AG10803 (cell line): ENCODE results near the gene TTF2.

Experiments
- DNase-seq: peaks from one replicate; pipeline ENCODE4 v3.0.0; 2010; ENCODE audit warnings: low read depth
- H3K4me3 ChIP-seq: 2 replicates; pipeline ENCODE4 v1.5.1; 2011; ENCODE audit warnings: mild to moderate bottlenecking, low read length, control low read depth
- TF ChIP-seq, protein P1 (sequence below): conservative IDR thresholded peaks from 2 replicates; pipeline ENCODE4 v1.5.1; 2011; ENCODE audit warnings: mild to moderate bottlenecking, low read length, control low read depth, inconsistent platforms

TTF2 gene

DNA sequence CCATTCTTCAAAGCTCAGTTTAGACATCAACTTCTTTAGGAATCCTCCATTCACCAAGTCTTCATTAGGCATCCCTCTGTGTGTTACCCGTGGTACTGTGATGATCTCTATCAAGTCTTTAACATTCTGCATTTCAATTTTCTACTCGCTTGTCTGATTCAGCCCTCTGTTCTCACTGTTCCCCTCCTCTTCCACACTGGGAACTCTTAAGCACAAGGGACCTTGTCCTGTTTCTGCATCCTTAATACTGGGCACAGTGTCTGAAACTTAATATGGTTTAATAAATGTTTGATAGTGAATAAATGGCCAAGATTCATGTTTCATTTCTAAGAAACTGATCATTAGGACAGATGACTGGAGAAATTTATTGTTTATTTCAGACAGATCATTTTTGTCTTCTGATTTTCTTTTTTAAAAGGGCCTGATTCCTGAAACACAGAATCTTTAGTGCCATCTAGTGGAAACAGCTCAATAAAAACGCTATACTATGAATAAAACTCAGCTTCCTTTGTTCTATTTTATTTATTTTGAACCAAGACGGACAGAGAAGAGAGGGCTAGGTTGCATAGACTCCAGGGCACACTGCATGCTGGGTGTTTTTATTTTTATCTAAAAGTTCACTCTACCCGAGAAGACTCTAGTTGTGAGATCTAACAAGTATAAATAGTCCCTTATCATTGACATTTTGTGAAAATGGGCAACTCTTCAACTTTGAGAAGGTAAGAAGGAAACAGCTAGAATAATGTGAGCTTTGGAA is 68.4 kb downstream of the TTF2 start:
- TF ChIP-seq, protein P1, sequence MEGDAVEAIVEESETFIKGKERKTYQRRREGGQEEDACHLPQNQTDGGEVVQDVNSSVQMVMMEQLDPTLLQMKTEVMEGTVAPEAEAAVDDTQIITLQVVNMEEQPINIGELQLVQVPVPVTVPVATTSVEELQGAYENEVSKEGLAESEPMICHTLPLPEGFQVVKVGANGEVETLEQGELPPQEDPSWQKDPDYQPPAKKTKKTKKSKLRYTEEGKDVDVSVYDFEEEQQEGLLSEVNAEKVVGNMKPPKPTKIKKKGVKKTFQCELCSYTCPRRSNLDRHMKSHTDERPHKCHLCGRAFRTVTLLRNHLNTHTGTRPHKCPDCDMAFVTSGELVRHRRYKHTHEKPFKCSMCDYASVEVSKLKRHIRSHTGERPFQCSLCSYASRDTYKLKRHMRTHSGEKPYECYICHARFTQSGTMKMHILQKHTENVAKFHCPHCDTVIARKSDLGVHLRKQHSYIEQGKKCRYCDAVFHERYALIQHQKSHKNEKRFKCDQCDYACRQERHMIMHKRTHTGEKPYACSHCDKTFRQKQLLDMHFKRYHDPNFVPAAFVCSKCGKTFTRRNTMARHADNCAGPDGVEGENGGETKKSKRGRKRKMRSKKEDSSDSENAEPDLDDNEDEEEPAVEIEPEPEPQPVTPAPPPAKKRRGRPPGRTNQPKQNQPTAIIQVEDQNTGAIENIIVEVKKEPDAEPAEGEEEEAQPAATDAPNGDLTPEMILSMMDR, result peak; percentile 64
- no peak overlapping the region for H3K4me3 ChIP-seq
- DNase-seq, result peak; percentile 46

DNA sequence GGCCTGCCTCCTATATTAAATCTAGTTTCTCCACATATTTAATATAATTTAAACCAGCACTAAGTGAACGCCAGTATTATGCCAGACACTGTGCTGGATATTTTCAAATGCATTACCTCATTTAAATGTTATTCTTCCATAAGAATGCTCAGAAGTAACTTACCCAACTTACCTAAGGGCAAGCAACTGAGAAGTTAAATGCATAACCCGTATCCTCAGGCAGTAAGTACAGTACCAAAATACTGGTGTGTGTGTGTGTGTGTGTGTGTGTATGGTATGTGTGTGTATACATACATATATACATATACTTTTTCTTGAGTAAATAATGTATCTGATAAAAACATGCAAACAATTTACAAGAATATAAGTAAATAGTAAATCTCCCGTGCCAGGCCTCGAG is 70.4 kb downstream of the TTF2 start:
- DNase-seq, result no peak
- no peak overlapping the region for H3K4me3 ChIP-seq
- TF ChIP-seq, protein P1, result no peak

DNA sequence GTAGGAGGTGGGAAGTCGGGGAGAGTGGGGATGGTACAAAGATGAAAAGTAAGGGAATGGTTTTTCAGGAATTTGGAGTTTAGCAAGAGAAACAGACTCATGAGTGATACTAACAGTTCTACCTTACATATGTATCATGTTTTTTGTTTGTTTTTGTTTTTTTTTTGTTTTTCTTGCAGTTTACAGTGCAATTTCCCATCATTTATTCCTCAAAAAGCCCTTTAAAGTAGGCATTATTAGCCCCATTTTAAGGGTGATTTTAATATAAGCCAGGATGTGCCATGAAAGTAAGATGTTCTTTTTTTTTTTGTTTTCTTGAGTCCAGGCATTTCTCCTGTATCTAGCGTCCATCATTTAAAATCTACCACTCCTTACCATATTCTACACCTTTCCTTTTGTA is 75.2 kb downstream of the TTF2 start:
- H3K4me3 ChIP-seq, result no peak overlapping the region
- no peak for DNase-seq
- TF ChIP-seq, protein P1, result no peak

DNA sequence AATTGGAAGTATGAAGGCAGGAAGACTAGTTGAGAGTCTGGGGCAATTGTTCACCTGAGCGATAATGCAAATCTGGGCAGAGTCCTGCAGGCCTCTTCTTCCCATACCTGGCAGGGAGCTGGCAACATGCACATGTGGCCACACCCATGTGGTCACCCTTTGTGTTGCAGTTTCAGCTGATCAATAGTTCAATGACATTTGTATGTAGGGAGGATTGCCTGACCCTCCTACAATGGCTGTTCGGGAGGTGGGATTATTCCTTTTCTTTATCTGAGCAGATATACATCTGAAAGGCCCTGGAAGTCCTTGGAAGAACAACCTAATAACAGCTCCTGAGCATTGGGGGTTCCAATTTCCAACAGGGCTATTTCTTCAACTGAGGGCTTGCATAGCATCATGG is 76.6 kb downstream of the TTF2 start:
- no peak for DNase-seq
- no peak overlapping the region for H3K4me3 ChIP-seq
- TF ChIP-seq, protein P1, result no peak

DNA sequence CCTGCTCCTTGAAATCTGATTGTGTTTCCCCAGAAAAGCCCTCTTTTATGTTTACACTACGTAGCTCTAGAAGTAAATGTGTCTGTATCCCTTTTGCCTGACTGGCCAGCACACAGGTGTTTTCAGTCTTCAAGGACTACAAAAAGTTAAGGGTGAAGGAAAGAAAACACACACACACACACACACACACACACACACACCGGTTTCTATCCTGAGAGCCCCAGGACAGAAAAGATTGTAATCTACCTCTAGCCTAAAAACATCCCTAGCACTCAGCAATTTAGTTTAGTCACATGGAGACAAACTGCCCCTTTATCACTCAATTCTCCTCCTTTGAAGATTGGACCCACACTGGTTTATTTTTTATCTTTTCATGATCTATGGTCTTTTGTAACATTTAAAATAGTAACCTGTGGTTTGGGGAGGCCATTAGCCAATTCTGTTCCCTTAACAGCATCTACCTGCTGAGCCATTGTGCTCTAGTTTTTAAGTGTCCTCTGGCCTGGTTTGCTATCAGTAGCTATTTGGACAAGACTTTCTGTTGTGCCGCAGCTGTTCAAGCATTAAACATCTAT is 77.2 kb downstream of the TTF2 start:
- DNase-seq, result no peak
- H3K4me3 ChIP-seq, result no peak overlapping the region
- TF ChIP-seq, protein P1, result no peak

DNA sequence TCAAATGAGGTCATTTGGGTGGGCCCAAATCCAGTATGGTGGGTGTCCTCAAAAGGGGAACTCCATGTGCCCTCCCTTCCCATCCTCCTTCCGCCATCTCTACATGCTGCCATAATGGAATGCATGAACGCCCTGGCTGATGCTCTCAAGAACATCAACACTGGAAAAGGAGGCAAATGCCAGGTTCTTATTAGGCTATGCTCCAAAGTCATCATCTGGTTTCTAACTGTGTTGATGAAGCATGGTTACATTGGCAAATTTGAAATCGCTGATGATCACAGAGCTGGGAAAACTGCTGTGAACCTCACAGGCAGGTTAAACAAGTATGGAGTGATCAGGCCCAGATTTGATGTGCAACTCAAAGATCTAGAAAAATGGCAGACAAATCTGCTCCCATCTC is 78.0 kb downstream of the TTF2 start:
- no peak for DNase-seq
- H3K4me3 ChIP-seq, result no peak overlapping the region
- TF ChIP-seq, protein P1, result no peak

DNA sequence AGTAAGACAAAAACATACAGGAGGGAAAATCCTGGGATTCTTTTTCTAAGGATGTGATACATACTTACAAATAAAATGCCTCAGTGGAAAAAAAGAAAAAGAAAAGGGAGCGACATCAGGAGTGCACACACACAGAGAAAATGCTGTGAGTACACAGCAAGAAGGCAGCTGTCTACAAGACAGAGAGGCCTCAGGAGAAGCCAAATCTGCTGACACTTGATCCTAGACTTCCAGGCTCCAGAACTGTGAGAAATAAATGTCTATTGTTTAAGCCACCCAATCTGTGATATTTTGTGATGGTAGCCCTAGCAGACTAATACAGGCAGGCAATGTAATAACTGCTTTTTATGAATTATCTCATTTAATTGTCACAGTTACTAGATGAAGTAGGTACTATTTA is 78.4 kb downstream of the TTF2 start:
- TF ChIP-seq, protein P1, result no peak
- no peak for DNase-seq

More for the DNA sequence above, 78.4 kb downstream of the TTF2 start:
- H3K4me3 ChIP-seq, result no peak overlapping the region
